COLO668 (cell line): Measurements from ENCODE around the gene HOXA3.

Source experiments
- DNase-seq: peaks from one replicate; lab custom pipeline; 2025; ENCODE audit not compliant: unreplicated experiment; lab: John Stamatoyannopoulos, UW

The HOXA3 gene

DNA sequence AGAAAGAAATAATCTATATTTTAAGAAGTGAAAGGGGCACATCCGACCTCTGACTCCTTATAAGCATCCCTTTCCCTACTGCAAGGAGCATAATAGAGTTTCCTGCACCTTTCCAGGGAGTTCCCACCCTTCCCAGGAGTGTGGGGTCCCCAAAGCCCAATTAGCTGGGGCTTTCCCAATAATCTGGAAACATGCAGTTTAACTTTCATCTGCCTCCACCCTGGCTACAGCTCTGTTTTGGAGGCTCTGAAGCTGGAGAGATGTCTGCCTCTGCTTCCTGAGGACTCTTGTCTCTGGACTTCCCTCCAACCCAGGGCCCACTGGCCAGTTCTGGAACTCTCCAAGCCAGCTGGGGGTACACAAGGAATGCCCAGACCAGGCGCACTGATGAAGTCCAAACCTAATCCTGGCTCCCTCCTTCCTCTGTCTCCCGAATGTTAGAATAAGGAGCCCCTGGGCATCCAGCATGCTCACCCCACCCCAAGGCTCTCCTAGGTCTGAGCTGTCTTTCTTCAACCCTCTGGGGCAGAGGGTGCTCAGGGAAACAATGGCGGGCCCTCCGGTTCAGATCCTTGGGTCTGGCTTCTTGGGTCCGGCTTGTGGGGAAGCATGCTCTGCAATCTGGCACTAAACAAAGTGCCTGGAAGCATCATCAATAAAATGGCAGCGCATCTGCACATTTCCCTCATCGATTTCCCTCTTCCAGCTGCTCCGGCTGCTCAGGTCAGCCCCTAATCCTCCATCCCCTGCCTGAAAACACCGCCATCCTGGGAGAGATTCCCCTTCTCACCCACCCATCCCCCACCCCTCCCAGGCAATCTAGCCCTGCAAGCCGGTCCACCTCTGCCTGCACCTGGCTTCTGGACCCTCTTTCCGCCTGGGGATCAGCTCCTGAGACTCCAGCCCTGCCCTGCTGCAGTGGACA lies 35.2 kb downstream of the HOXA3 start:
- no peak for DNase-seq

DNA sequence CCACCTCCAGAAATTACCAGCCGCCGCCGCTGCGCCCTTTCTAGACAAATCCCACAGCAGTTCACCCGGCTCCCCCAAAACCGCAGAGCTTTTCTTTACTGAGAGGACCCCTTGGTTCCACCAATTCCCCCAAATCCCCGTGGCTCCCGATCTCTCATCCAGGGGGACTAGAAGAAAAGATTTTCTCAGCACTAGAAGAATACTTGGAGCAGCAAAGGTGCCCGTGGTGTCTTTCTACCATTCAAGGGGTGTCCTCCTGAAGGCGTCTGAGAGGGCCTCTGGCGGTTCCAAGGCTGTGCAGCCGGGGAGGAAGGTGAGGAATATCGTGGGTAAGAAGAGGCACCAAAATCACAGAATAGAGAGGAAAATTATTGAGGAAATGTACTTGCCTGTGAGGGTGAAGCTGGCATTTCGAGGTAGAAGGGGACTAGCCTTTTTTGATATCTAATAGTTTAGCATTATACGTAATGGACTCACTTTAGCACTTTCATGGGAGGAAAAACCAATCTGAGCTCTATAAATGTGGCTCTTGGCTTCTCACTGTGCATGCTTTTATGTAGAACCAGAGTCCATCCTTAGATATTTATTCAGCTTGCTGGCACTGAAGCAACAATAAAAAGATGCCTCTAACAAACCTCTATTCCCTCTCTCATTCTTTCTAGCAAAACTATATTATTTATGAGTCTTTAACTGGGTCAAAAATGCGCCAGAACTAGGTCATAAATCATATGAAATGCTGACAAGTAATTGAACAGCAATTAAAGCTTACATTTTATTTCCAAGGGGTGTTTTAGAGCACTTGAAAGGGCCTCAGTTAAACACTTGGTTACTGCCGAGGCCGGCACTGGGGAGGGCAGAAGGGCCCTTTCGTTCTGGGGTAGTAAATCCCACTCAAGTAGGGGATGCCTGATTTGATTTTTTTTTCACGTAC lies 36.1 kb downstream of the HOXA3 start:
- no peak for DNase-seq

GRCh38 chr7:27115221-27116026 lies 37.0 kb downstream of the HOXA3 start:
- no peak for DNase-seq

DNA sequence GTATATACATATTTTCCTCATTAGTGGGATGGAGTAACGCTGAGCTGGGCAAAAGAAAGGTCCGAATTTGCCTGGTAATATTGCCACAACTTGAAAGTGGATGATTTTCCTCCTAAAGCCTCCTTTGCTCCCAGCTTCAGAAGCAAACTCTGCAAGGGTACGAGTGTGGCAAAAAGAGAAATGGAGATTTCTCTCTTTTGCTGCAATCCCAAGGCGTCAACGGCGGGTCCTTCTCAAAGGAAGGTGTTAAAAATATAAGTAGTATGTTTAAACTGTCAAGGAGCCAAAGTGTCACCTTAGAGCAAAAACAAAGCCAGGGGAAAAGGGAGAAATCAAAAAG lies 37.5 kb downstream of the HOXA3 start:
- no peak for DNase-seq

GRCh38 chr7:27113991-27114769 lies 38.2 kb downstream of the HOXA3 start:
- DNase-seq = no peak

- no peak for DNase-seq
Observed at GRCh38 chr7:27112955-27113949, 39.1 kb downstream of the HOXA3 start.

DNA sequence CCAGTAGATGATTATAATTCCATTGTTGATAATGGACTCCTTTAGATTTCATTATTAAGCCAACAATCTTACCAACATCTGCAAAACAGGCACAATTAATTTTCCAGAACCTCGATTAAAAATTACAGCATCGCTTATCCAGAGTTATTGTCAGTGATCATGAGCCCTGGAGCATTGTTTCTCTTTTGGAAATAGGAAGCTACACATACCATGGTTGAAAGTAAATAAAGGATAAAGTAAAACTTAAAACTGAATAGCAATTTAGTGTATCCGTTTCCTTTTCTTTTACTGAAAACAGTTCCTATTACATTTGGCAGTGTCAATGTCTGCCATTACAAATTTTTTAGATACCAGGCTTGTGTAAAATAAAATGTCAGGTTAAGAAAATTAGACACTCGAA lies 40.0 kb downstream of the HOXA3 start:
- no peak for DNase-seq

DNA sequence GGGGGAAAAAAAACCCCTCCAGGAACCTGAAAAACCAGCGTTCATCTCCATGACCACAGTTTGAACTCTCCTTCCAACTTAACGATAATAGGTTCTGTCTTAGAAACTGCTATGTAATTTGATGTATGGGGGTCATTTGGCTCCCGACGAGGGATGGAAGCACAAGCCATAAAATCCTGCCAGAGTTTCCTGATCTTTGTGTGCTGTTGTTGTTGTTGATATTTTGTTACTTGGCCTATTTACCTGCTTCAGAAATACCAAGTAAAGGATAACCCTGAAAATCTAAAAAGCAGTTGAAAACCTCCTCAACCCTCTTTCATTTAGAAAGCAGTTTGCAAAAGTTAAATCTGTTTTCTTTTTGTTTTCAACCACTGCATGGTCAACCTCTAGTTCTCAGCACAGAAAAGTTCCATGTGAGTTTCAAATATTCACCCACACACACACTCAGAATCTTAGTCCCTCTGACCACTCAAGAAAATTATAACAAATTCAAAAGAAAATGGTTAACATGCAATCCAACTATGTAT lies 40.6 kb downstream of the HOXA3 start:
- no peak for DNase-seq

GRCh38 chr7:27111042-27111750 lies 41.2 kb downstream of the HOXA3 start:
- no peak for DNase-seq

- no peak for DNase-seq
Observed at GRCh38 chr7:27110186-27111031, 42.0 kb downstream of the HOXA3 start.

- no peak for DNase-seq
Observed at GRCh38 chr7:27109466-27110185, 42.8 kb downstream of the HOXA3 start.

- no peak for DNase-seq
Observed at GRCh38 chr7:27108390-27109127, 43.8 kb downstream of the HOXA3 start.

DNA sequence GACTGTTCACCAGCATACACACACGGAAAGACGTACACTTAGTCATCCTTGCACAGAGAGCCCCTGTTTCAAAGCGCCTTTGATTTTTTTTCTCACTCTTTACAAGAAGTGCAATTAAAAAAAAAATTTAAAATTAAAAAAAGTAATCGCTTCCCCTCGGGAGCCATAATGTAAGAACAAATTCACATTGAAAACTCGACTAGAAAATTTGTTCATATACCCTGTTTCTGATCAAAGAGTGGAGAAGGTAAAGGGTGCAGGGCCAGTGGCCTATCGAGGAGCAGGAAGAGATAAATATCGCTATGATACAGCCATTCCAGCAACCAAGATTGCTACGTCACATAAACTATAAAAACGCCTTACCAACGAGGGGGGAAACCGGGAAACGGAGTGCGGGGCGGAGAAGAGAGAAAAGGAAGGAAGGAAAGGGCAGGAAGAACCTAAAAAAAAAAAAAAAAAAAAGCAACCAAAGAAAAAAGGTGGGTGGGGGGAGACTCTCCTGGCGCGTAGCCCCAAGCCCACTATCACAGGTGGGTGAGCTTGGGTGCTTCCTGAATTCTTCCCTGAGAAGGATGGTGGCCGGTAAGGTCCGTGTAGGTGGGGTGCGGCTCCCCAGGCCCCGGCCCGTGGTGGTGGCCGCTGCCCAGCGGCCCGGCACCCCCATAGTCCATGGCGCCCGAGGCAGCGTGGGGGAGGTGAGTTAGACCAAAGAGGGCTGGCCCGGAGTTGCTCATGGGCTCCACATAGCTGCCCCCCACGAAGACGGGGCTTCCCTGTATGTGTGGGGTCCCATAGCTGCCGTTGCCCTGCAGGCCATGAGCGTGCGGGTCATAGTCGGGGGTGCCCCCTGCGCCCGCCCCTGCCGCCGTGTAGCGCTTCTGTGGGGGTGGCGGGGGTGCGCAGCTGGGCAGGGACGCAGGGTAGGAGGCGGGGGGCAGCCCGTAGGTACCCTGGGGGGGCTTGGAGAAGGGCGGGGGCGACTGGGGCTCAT lies 44.7 kb downstream of the HOXA3 start:
- no peak for DNase-seq

DNA sequence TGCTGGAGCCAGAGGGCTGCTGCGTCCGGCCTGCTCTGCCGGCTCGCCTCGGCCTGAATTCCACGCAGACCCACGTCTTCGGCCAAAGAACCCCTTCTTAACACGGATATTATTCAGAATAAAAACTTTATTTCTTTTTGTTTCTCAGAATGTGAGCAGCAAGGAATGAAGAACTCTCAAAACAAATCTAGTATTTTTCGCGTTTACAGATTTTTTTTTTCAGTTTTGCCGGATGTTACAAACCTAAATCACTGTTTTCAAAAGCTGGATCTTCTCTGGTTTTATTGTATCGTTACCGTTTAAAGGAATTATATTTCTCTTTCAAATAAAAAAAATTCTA lies 45.5 kb downstream of the HOXA3 start:
- DNase-seq = no peak
